ENCODE measurements around the gene HOMEZ.

GRCh38 chr14:23286902-23287479, 1.1 kb upstream of the HOMEZ start:
- TF ChIP-seq CTCF (IDR thresholded peaks at IDR 0.05) (no peak), EZH2phosphoT487 (IDR thresholded peaks at IDR 0.05) (no peak), EZH2 (IDR thresholded peaks at IDR 0.05) (no peak)
